Smooth muscle cell (in vitro differentiated cells): ENCODE data around the gene FOXP1. TPM values are rescaled to one million over a fixed set of nuclear protein-coding genes. Genes with fewer than 3 reads are reported as not detected.

Experiments used
- DNase-seq: peaks from one replicate; lab custom pipeline; 2025; ENCODE audit not compliant: unreplicated experiment; lab: John Stamatoyannopoulos, UW
- H2AFZ ChIP-seq: fragments of 200-600 bp; sonication (generic); 2 replicates; pipeline ENCODE4 v1.6.0; 2016; ENCODE audit warnings: antibody characterized with exemption, low read depth, mild to moderate bottlenecking
- H3F3A ChIP-seq: fragments of 200-600 bp; sonication (generic); 2 replicates; pipeline ENCODE4 v1.6.0; 2017; ENCODE audit warnings: antibody characterized with exemption, low read depth
- H3K27ac ChIP-seq: fragments of 200-600 bp; sonication (generic); 2 replicates; pipeline ENCODE4 v1.5.1; 2016; ENCODE audit warnings: low read depth, mild to moderate bottlenecking
- H3K27me3 ChIP-seq: fragments of 200-600 bp; sonication (generic); 2 replicates; pipeline ENCODE4 v1.6.1; 2016; ENCODE audit warnings: low read depth, mild to moderate bottlenecking
- H3K36me3 ChIP-seq: fragments of 200-600 bp; sonication (generic); 2 replicates; pipeline ENCODE4 v1.5.1; 2016; ENCODE audit warnings: low read depth
- H3K4me1 ChIP-seq: fragments of 200-600 bp; sonication (generic); 2 replicates; pipeline ENCODE4 v1.5.1; 2016; ENCODE audit warnings: low read depth
- H3K4me2 ChIP-seq: fragments of 200-600 bp; sonication (generic); 2 replicates; pipeline ENCODE4 v1.6.0; 2016; ENCODE audit warnings: mild to moderate bottlenecking
- H3K4me3 ChIP-seq: fragments of 200-600 bp; sonication (generic); 2 replicates; pipeline ENCODE4 v1.5.1; 2016; ENCODE audit warnings: mild to moderate bottlenecking
- H3K79me2 ChIP-seq: fragments of 200-600 bp; sonication (generic); 2 replicates; pipeline ENCODE4 v1.6.0; 2016; ENCODE audit warnings: low read depth, mild to moderate bottlenecking
- H3K9ac ChIP-seq: fragments of 200-600 bp; sonication (generic); 2 replicates; pipeline ENCODE4 v1.6.0; 2016; ENCODE audit warnings: low read depth
- H3K9me3 ChIP-seq: fragments of 200-600 bp; sonication (generic); replicated peaks from 2 replicates; pipeline ENCODE4 v1.5.1; 2016; ENCODE audit warnings: low read depth
- H4K20me1 ChIP-seq: fragments of 200-600 bp; sonication (generic); 2 replicates; pipeline ENCODE4 v1.6.0; 2016; ENCODE audit warnings: low read depth
- CTCF ChIP-seq: fragments of 200-600 bp; sonication (generic); IDR thresholded peaks from 2 replicates; pipeline ENCODE4 v1.5.1; 2017; ENCODE audit warnings: borderline replicate concordance, mild to moderate bottlenecking, antibody characterized with exemption; ENCODE audit not compliant: insufficient read depth, poor library complexity, severe bottlenecking
- WGBS: methylation state at CpG from one replicate; pipeline ENCODE4 v1.1.7; 2016; ENCODE audit warnings: low lambda C conversion rate; 5-methylcytosine and 5-hydroxymethylcytosine counted together
- polyA plus RNA-seq: library from polyadenylated mRNA; unstranded; fragments of >200 nt; fragmentation: Nextera tagmentation; extraction: Ambion mirVana; gene quantifications from 2 replicates; pipeline ENCODE4 v1.2.1, GENCODE V29; 2016
- total RNA-seq: library from RNA; depleted of rRNA; stranded (reverse); fragments of >200 nt; gene quantifications from 2 replicates; pipeline ENCODE4 v1.2.3, GENCODE V29; 2014

FOXP1 gene
- total and polyA plus RNA-seq, 2 experiments from 2014 or later: 40.9 to 68.0 TPM

GRCh38 chr3:71083726-71084131, 499.8 kb downstream of the FOXP1 start:
- no peak for DNase-seq
- 97% methylated on average over 3 of the region's 3 CpGs for WGBS
- Histone ChIP-seq H3K4me1 (peaks cover 3% of the 10 kb centered on the region), H2AFZ (no peak overlapping the region), H3K27me3 (no peaks in the 10 kb centered on the region), H3K4me3 (no peak overlapping the region), H3K9ac (no peak overlapping the region), H3K36me3 (no peaks in the 10 kb centered on the region), H3K9me3 (no peaks in the 10 kb centered on the region), H3K27ac (no peak overlapping the region), H3K4me2 (no peak overlapping the region), H3F3A (no peaks in the 10 kb centered on the region), H3K79me2 (peaks cover 14% of the 10 kb centered on the region), H4K20me1 (peaks cover 46% of the 10 kb centered on the region)
- no peak for TF ChIP-seq CTCF

GRCh38 chr3:71082833-71083232, 500.7 kb downstream of the FOXP1 start:
- Histone ChIP-seq H3K9ac (no peak overlapping the region), H3K9me3 (no peaks in the 10 kb centered on the region), H4K20me1 (peaks cover 44% of the 10 kb centered on the region), H3K79me2 (peaks cover 10% of the 10 kb centered on the region), H3K36me3 (no peaks in the 10 kb centered on the region), H3K27ac (no peak overlapping the region), H3K4me2 (no peak overlapping the region), H3K27me3 (no peaks in the 10 kb centered on the region), H2AFZ (no peak overlapping the region), H3K4me1 (peaks cover 3% of the 10 kb centered on the region), H3F3A (no peaks in the 10 kb centered on the region), H3K4me3 (no peak overlapping the region)
- 98% methylated on average over 5 of the region's 5 CpGs for WGBS
- DNase-seq: no peak
- TF ChIP-seq CTCF: no peak

GRCh38 chr3:71080517-71081083, 502.9 kb downstream of the FOXP1 start:
- H3K79me2 ChIP-seq: peaks cover 10% of the 10 kb centered on the region
- H3F3A ChIP-seq: peaks cover 3% of the 10 kb centered on the region
- H3K36me3 ChIP-seq: no peaks in the 10 kb centered on the region

More at GRCh38 chr3:71080517-71081083, 502.9 kb downstream of the FOXP1 start:
- Histone ChIP-seq H3K27ac (no peak overlapping the region), H3K4me2 (no peak overlapping the region), H3K4me1 (no peaks in the 10 kb centered on the region), H3K9me3 (no peaks in the 10 kb centered on the region), H2AFZ (no peak overlapping the region), H3K4me3 (no peak overlapping the region), H3K27me3 (no peaks in the 10 kb centered on the region), H4K20me1 (peaks cover 37% of the 10 kb centered on the region), H3K9ac (no peak overlapping the region)
- DNase-seq: no peak
- no peak for TF ChIP-seq CTCF
- WGBS: 97% methylated on average over 4 of the region's 4 CpGs
